Upper lobe of left lung (tissue), 6 donors: ENCODE measurements around the gene UBXN4. TPM values are rescaled to one million over a fixed set of nuclear protein-coding genes. Genes with fewer than 3 reads are reported as not detected.

Experiments used
- ATAC-seq, 2 donors: fragments of 200-7000 bp; cut with Tn5 transposase; one replicate each; pipeline ENCODE4 v1.9.1; 2022; ENCODE audit warnings: mild to moderate bottlenecking in 2 of 2, moderate library complexity in 2 of 2; ENCODE audit not compliant: low FRiP score in 2 of 2
- DNase-seq, 2 donors: peaks; one replicate each; pipeline ENCODE4 v3.0.0-alpha.2; 2019 to 2020
- H3K27ac ChIP-seq, 4 donors: fragments of 200-600 bp; sonication (generic); one replicate each; pipeline ENCODE4 v1.5.1; 2016 to 2019
- H3K27me3 ChIP-seq, 4 donors: fragments of 200-600 bp; sonication (generic); one replicate each; pipeline ENCODE4 v1.5.1; 2017 to 2019
- H3K36me3 ChIP-seq, 4 donors: fragments of 200-600 bp; sonication (generic); one replicate each; pipeline ENCODE4 v1.5.1; 2016 to 2019
- H3K4me1 ChIP-seq, 4 donors: fragments of 200-600 bp; sonication (generic); one replicate each; pipeline ENCODE4 v1.5.1; 2018 to 2019
- H3K4me3 ChIP-seq, 4 donors: fragments of 200-600 bp; sonication (generic); one replicate each; pipeline ENCODE4 v1.5.1; 2017 to 2019; ENCODE audit warnings: mild to moderate bottlenecking in 2 of 4, moderate library complexity in 1 of 4
- H3K9me3 ChIP-seq, 4 donors: fragments of 200-600 bp; sonication (generic); one replicate each; pipeline ENCODE4 v1.5.1; 2018 to 2019
- EP300 ChIP-seq, 4 donors: sonication (generic); formaldehyde crosslinking; IDR thresholded peaks; one replicate each; pipeline ENCODE4 v1.5.1; 2017; ENCODE audit warnings: antibody characterized with exemption in 4 of 4, control low read depth in 2 of 4
- POLR2A ChIP-seq, 4 donors: fragments of 450-650 bp; IDR thresholded peaks; one replicate each; pipeline ENCODE4 v1.5.1; 2016 to 2017; ENCODE audit warnings: antibody characterized with exemption in 4 of 4, mild to moderate bottlenecking in 2 of 4
- POLR2AphosphoS5 ChIP-seq, 2 donors: sonication (generic); formaldehyde crosslinking; IDR thresholded peaks; one replicate each; pipeline ENCODE4 v1.5.1; 2017; ENCODE audit warnings: antibody characterized with exemption in 2 of 2
- WGBS, 2 donors: methylation state at CpG; one replicate each; pipeline ENCODE4 v1.1.5; 2017 to 2018; 5-methylcytosine and 5-hydroxymethylcytosine counted together
- total RNA-seq, 6 donors: library from RNA; depleted of rRNA in 4 of 6; stranded (reverse); fragments of >200 nt in 4 of 6; gene quantifications; one replicate each; pipeline versions ENCODE4 v1.1.0 to v1.2.1, GENCODE V29; 2016 to 2021
- TF ChIP-seq, protein P1 (sequence below), 6 experiments: fragments of 450-650 bp in 4 of 6; fragments of 200-600 bp in 2 of 6; sonication (generic) in 2 of 6; IDR thresholded peaks; one replicate each; pipeline ENCODE4 v1.5.1; 2016 to 2019; ENCODE audit warnings: antibody characterized with exemption in 6 of 6
- donor health status: DM: no; HTN: no; CAD: no; lungs with moderate emphysema.
- donor health status: DM: no; HTN: yes; CAD: no; lungs with severe emphysema.

Gene UBXN4
- total RNA-seq, 6 donors from 2014 or later: 34.0 to 101 (median 67.8) TPM

DNA sequence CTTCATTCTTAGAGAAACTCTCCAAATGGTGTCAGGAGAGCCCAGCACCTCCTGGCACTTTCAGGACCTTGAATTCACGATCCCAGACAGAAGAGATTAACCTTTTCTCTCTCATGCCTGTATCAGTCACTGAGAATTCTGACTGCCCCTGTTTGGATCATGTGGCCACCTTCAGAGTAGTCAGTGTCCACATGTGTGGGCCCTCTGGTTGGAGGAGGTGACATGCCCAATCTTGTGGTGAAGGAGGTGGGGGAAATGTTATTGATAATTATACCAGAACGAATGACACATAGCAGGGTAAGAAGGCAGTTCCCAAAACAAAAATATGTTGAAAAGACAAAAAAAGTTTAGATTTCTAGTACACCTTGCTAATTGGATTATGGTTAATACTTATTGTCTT is 31.7 kb downstream of the UBXN4 start:
- TF ChIP-seq POLR2A (IDR thresholded peaks at IDR 0.05): no peak
- no peak for TF ChIP-seq POLR2AphosphoS5 (IDR thresholded peaks at IDR 0.05)
- TF ChIP-seq, protein P1, sequence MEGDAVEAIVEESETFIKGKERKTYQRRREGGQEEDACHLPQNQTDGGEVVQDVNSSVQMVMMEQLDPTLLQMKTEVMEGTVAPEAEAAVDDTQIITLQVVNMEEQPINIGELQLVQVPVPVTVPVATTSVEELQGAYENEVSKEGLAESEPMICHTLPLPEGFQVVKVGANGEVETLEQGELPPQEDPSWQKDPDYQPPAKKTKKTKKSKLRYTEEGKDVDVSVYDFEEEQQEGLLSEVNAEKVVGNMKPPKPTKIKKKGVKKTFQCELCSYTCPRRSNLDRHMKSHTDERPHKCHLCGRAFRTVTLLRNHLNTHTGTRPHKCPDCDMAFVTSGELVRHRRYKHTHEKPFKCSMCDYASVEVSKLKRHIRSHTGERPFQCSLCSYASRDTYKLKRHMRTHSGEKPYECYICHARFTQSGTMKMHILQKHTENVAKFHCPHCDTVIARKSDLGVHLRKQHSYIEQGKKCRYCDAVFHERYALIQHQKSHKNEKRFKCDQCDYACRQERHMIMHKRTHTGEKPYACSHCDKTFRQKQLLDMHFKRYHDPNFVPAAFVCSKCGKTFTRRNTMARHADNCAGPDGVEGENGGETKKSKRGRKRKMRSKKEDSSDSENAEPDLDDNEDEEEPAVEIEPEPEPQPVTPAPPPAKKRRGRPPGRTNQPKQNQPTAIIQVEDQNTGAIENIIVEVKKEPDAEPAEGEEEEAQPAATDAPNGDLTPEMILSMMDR (IDR thresholded peaks at IDR 0.05): no peak
- no peak for TF ChIP-seq EP300 (IDR thresholded peaks at IDR 0.05)
- DNase-seq: no peak
- no peaks in the 10 kb centered on the region for H3K9me3 ChIP-seq
- H3K36me3 ChIP-seq: peaks cover 48 to 97% (median 68%) of the 10 kb centered on the region in 4 donors
- H3K4me1 ChIP-seq: no peaks in the 10 kb centered on the region
- no peak overlapping the region for H3K4me3 ChIP-seq
- no peak overlapping the region for H3K27ac ChIP-seq
- no peaks in the 10 kb centered on the region for H3K27me3 ChIP-seq
- WGBS, 2 donors: 83 to 89% methylated on average over 2 of the region's 2 CpGs
- no peak for ATAC-seq

DNA sequence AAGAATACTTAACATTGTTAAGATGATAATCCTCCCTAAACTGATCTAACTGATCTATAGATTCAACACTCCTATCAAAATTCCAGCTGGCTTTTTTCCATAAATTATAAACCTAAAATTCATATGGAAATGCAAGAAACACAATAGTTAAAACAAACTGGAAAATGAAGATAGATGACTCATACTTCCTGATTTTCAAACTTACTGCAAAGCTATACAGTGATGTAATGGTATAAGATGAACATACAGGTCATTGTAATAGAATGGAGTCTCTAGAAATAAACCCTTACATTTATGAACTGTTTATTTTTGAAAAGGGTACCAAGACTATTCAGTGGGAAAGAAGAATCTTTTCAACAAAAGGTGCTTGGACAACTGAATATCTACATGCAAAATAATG is 32.3 kb downstream of the UBXN4 start:
- no peak for DNase-seq
- ATAC-seq: no peak
- Histone ChIP-seq H3K9me3 (no peaks in the 10 kb centered on the region), H3K4me3 (no peak overlapping the region), H3K27ac (no peak overlapping the region), H3K36me3 (peaks cover 53 to 97% (median 68%) of the 10 kb centered on the region in 4 donors), H3K4me1 (no peaks in the 10 kb centered on the region), H3K27me3 (no peaks in the 10 kb centered on the region)
- TF ChIP-seq POLR2A (IDR thresholded peaks at IDR 0.05) (no peak), EP300 (IDR thresholded peaks at IDR 0.05) (no peak), POLR2AphosphoS5 (IDR thresholded peaks at IDR 0.05) (no peak)
- TF ChIP-seq, protein P1 (IDR thresholded peaks at IDR 0.05): no peak

DNA sequence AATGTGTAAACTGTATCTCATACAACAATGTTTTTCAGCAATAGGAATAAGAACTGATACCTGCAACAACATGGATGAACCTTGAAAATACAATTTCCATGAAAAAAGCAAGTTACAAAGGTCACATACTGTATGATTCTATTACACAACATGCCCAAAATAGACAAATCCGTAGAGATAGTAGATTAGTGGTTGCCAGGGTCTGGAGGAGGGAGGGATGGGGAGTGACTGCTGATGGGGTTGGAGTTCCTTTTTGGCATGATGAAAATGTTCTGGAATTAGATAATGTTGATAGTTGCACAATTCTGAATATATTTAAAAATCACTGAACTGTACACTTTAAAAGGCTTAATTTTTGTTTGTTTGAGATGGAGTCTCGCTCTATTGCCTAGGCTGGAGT is 33.8 kb downstream of the UBXN4 start:
- no peak overlapping the region for H3K4me3 ChIP-seq
- WGBS, 2 donors: 48 to 50% methylated on average over 2 of the region's 2 CpGs
- H3K27ac ChIP-seq: no peak overlapping the region
- H3K36me3 ChIP-seq: peaks cover 56 to 99% (median 68%) of the 10 kb centered on the region in 4 donors
- TF ChIP-seq EP300 (IDR thresholded peaks at IDR 0.05) (no peak), POLR2A (IDR thresholded peaks at IDR 0.05) (no peak), POLR2AphosphoS5 (IDR thresholded peaks at IDR 0.05) (no peak)
- TF ChIP-seq, protein P1 (IDR thresholded peaks at IDR 0.05): no peak
- ATAC-seq (peak in 1 of 2 donors; percentile 85), DNase-seq (no peak)
- no peaks in the 10 kb centered on the region for H3K4me1 ChIP-seq
- no peaks in the 10 kb centered on the region for H3K9me3 ChIP-seq
- no peaks in the 10 kb centered on the region for H3K27me3 ChIP-seq

DNA sequence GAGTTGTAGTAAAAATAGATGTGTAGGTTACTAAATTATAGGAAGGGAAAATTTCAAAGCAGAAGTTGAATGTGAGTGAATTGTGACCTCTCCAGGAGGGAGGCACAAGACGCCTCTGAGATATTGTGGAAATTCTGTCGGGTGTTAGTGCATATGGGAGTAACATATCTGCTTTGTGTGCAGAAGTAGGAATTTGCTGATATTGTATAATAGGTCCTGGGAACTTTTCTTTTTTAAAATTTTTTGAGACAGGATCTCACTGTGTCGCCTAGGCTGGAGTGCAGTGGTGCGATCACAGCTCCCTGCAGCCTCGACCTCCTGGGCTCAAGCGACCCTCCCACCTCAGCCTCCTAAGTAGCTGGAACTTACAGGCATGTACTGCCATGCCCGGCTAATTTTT is 34.7 kb downstream of the UBXN4 start:
- 94 to 98% methylated on average over 7 of the region's 7 CpGs for WGBS, 2 donors
- H3K4me1 ChIP-seq: no peaks in the 10 kb centered on the region
- DNase-seq (peak in 1 of 2 donors; percentile 18), ATAC-seq (no peak)
- H3K4me3 ChIP-seq: no peak overlapping the region
- H3K27me3 ChIP-seq: no peaks in the 10 kb centered on the region
- H3K36me3 ChIP-seq: peaks cover 59 to 99% (median 68%) of the 10 kb centered on the region in 4 donors
- H3K27ac ChIP-seq: no peak overlapping the region
- no peaks in the 10 kb centered on the region for H3K9me3 ChIP-seq
- TF ChIP-seq EP300 (IDR thresholded peaks at IDR 0.05): no peak

DNA sequence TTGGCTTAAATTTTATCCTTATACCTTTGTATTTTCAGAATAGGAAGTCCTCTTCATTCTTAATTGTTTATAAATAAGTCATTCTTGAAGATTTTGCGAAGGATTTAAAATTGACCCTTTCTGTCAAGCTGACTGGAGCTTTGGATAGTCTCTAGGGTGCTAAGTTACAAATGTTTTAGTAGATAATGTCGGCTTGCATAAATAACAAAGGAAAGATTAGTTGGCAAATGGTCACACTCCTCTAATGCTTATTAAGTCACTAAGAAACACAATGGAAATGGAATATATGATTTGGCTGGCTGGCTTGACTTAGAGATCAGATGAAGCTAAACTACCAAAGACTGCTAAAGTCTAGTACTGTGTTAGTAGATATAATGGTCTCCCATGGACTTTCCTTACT is 40.6 kb downstream of the UBXN4 start:
- ATAC-seq (no peak), DNase-seq (no peak)
- no peak for TF ChIP-seq POLR2A (IDR thresholded peaks at IDR 0.05)
- TF ChIP-seq POLR2AphosphoS5 (IDR thresholded peaks at IDR 0.05): no peak
- TF ChIP-seq, protein P1 (IDR thresholded peaks at IDR 0.05): no peak
- TF ChIP-seq EP300 (IDR thresholded peaks at IDR 0.05): no peak
- Histone ChIP-seq H3K4me3 (no peak overlapping the region), H3K36me3 (peaks cover 34 to 90% (median 65%) of the 10 kb centered on the region in 4 donors), H3K9me3 (no peaks in the 10 kb centered on the region), H3K27me3 (no peaks in the 10 kb centered on the region), H3K27ac (no peak overlapping the region), H3K4me1 (no peaks in the 10 kb centered on the region)
- WGBS, 2 donors: 89 to 100% methylated on average over 2 of the region's 2 CpGs
